Measurements from ENCODE around the gene RELCH.

RELCH gene

DNA sequence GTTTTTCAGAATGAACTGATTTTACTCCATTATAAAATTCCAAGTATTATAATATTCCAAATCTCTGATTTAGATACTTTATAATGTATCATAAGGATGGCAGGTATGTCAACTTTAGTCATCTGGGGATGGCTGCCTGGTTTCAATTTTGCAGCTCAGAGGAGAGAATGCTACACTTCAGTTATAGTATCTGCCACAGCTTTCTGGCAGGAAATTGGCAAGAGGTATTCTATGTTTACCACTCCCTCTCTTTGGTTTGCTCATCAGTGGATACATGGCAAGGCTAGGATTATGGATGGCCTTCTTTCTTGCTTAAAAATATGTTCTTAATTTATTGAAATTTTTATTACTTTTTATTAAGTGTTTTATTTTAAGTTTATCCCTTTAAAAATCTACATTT, 71.0 kb downstream of the RELCH start:
- no peak for DNase-seq

DNA sequence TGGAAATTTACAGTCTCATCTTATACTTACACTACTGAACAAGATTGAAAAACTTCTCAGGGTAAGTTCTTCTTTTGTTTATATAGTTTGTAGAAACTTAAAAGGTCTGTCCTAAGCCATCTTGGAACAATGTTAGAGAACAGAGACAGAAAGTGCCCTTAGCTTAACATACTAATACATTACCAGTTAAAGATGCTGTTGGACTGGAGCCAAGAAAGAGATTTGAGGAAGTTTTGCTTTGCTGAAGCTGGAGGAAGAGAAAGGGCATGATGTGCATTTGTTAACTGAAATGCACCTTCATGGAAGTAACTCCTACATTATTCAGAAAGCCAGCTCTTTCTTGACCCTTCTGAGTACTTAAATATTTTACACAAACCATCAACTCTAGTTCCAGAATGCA, 71.6 kb downstream of the RELCH start:
- DNase-seq, result no peak

DNA sequence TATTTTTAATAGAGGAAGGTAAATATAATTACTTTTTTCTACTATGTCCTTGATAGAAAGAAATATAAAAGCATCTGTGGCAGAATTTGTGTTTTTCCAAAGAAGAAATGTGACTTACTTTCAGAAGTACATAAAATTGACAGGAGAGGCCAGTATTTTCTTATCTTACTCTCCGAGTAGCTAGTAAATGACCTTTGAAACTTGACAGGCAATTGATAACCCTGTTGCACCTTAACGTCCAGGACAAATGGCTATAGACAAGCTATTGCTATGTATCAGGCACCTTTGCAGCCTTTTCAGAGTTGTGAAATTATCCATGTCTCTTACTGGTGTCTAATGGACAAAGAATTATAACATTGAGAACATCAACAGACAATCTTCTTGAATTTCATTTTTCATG, 75.0 kb downstream of the RELCH start:
- DNase-seq, result no peak

GRCh38 chr18:62264984-62265383, 77.9 kb downstream of the RELCH start:
- DNase-seq, result no peak

DNA sequence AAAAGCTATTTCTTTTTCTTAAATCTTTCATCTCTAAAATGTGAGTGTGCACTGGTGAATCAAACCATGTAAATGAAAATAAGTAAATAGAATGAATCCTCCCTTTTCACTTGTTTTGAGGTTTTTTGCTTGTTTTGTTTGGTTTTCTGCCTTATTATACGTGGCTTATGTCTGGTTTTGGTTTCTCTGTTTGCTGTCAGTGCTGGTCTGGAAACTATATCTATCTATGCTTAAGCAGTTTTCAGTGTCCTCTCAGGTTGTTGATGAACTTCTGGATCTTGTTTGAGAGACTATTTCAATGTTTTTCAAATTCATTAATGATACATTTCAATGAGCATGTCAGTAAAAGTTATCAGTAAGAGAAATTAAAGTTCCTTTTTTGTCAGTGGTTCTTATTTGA, 90.0 kb downstream of the RELCH start:
- no peak for DNase-seq

GRCh38 chr18:62279561-62279960, 92.5 kb downstream of the RELCH start:
- DNase-seq, result no peak

DNA sequence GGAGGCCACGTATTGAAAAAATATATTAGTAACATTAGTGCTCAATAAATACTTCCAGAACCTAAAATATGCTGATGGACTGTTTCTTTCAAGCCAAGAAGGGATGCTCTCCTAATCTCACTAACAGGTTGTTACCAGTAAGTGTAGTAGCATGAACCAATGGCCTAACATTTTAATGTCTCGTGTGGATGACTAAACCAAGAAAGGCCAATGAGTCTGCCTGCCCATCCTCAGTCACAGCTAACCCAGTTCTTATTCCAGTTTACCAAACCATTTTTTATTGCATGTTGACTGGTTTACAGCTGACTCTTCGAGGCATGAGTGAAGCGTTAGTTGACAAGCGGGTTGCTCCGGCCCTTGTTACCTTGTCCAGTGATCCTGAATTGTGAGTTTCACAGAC, 93.0 kb downstream of the RELCH start:
- no peak for DNase-seq

- DNase-seq, result no peak
Measured at GRCh38 chr18:62280786-62281185, 93.7 kb downstream of the RELCH start.

DNA sequence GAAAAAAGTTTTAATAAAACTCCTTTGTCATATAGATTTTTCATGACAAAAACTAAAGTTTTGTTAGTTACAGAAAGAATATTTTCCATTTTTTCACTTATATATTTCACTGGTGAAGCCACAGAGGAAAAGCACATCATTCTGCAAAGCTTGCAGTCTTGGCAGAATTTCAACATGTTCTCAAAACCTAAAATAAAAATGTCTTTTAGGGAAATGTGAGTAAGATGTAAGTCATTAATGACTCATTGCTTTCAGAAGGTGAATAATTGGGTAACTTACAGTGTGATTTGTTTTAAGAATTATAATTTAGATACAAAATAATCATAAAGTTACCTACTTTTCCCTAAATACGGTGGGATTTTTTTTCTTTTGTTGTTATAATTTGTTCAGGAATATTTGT, 94.6 kb downstream of the RELCH start:
- peak; percentile 91 for DNase-seq

GRCh38 chr18:62282188-62282629, 95.2 kb downstream of the RELCH start:
- peak; percentile 84 for DNase-seq

- no peak for DNase-seq
Measured at GRCh38 chr18:62284637-62285036, 97.6 kb downstream of the RELCH start.

DNA sequence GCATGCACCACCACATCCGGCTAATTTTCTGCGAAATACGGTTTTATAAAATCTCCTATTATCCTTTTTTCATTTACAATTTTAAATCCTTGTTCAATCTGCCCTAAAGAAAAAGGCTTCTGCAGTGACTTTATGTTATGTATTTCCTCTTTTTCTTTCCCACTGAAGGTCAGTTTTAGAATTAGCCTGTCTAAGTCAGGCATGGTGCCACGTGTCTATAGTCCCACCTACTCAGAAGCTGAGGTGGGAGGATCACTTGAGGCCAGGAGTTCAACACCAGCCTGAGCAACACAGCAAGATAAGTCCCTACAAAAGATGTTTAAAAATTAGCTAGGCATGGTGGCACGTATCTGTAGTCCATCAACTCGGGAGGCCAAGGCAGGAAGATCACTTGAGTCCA, 98.2 kb downstream of the RELCH start:
- no peak for DNase-seq

- no peak for DNase-seq
Measured at GRCh38 chr18:62287781-62288664, 101.0 kb downstream of the RELCH start.

DNA sequence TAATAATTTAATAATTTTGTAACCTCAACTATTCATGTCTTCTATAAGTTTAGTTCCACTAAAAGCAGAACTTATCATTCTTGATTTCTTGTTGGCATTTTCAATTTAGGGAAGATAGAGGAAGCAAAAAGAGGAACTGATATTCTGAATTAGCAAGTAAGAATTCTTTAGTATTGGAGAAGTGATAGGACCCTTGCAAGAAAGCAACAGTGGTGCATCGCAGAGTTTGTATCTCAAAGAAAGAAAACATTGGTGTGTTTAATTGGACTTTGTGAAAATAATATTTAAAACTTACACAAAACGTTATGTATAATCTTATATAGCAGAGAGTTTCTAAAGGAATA, 101.6 kb downstream of the RELCH start:
- no peak for DNase-seq

DNA sequence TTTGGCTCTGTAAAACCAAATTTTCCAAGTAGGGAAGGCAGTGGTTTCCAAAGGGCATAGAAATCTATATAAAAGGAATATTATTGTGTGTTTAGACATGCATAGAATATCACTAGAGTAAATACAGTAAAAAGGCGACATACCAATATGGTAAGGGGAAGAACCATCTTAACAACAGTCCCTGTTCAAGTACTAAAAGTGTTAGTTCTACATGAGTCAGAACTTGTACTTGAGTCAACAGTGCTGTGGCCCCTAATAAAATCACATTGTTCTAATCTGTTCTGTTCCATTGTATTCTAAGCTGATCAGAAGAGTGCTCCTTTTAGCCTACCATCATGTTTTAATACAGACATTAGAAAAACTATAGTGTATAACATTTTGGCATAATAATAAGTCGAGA, 102.0 kb downstream of the RELCH start:
- DNase-seq, result no peak

DNA sequence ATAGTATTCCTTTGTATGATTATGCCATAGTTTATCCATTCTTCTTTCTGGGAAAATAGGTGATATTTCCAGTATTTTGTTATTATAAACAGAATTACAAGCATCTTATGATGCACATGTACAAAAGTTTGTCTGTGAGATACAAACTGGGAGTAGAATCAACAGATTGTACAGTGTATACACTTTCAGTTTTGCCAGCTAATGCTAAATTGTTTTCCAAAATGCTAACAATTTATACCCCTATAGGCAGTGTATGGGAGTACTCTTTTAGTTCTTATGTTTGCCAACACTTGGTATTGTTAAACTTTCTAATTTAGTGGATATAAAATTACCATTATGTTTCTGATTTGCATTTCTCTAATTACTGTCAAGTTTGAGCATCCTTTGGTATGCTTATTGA, 107.0 kb downstream of the RELCH start:
- no peak for DNase-seq

DNA sequence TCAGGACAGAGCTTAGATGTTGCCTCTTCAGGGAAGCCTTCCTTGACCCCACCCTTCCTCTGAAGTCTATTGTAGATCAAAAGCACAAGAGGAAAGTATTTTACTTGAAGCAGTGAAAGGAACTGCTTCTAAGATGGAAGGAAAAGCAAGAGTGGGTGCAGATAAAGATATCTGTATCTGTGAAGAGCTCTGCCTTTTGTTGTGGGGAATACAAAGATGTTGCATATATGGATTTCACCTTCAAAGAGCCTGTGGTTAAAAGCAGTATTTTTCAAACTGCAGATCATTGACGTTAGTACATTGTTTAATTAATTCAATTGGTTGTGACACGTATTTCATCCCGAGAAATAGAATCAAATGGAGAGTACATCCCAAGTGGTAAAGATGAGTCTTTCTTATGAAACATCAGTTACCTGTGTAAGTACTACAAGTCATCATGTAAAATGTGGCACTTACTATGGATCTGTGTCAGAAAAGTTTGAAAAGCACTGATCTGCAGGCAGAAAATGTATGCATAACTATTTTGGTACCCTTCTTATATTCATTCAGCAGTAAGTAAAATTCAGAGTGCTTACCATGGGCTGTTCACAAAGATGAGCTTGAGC, 113.4 kb downstream of the RELCH start:
- DNase-seq, result no peak

- DNase-seq, result no peak
Measured at GRCh38 chr18:62301322-62301721, 114.3 kb downstream of the RELCH start.

DNA sequence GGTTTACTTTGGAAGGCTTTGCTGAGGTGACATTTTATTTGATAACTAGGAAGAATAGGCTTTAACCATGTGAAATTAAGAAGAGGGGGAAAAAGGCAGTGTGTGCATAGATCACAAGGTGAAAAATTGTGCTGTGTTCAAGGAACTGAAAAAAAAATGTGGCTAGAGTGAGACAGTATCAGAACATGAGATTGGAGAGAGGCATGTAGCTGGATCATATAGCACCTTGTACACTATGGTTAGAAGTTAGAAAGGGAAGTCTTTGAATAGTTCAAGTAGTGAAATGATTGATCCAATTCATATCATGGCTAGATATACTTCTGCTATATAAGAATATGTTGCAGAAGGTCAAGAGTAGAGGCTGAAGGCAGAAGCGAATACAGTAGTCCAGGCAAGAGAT, 125.8 kb downstream of the RELCH start:
- no peak for DNase-seq

GRCh38 chr18:62318228-62319180, 131.4 kb downstream of the RELCH start:
- no peak for DNase-seq

GRCh38 chr18:62321201-62321600, 134.1 kb downstream of the RELCH start:
- DNase-seq, result no peak

- no peak for DNase-seq
Measured at GRCh38 chr18:62323483-62324180, 136.6 kb downstream of the RELCH start.
